GM18508 (cell line): ENCODE results near the gene ABCA13.

Experiments used
- ATAC-seq: cut with Tn5 transposase; IDR thresholded peaks from one replicate; pipeline ENCODE4 v1.9.1; 2021; ENCODE audit warnings: moderate number of reproducible peaks; ENCODE audit not compliant: insufficient read depth, unreplicated experiment

The ABCA13 gene

DNA sequence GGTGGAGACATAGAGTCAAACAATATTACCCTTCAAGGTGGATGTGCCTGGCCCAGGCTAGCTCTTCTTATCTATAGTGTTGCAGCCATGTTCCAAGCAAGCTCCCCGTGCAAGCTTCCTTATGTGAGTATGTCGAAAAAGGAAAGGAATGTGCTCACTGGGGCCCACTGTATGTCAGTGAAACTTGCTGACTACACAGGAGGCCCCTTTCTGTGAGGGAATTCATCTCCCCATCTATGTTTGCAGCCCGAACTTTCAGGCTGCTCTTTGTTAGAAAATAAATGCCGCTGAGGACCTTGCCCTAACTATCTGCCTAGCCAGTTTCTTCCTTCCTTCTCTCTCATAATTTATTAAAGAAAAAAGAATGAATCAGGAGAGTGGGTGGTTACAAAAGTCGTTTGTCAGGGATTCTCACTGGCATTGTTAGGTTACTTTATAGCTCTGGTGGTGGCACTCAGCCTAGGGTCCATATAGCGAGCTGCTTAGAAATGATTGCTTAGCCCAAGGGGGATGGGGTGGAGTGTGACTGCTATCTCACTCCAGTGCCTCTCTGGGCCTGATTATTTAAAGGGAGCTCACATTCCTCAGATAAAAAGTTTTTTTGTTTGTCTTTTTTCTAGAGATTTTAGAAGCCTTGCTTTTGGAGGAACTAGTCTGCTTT, 302.1 kb downstream of the ABCA13 start:
- ATAC-seq: no peak

DNA sequence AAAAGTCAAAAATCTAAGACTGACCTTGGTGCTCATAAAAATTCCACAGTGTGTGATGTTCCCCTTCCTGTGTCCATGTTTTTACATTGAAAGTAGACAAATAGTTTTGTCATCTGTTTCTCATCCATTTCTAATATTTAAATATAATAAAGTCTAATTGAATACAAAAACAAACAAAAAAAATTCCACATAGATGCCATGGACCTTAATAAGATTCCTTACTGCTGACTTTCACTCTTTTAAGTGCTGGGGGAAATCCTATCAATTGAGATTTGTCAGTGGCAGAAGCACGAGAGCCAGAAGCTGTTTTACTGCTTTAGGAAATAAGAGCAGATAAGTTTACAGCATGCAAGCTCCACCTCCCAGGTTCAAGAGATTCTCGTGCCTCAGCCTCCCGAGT, 310.0 kb downstream of the ABCA13 start:
- ATAC-seq: no peak

DNA sequence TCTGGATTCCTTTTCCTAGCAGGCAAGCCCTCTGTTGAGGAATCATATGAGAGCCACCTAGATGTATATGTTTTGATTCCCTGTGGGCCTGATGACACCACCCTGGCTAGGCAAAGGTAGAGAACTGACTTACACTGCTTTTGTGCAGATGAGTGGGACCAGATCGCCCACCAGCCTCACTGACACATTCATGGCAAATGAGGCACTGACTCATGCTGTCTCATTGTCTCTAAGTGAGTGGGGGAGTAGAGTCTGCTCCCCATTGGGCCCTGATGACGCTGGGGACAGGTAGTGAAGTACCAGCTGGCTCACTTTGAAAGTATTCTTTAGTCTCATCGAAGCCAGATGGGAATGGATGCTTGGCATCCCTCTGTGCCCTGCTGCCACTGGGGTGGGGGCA, 326.3 kb downstream of the ABCA13 start:
- no peak for ATAC-seq

DNA sequence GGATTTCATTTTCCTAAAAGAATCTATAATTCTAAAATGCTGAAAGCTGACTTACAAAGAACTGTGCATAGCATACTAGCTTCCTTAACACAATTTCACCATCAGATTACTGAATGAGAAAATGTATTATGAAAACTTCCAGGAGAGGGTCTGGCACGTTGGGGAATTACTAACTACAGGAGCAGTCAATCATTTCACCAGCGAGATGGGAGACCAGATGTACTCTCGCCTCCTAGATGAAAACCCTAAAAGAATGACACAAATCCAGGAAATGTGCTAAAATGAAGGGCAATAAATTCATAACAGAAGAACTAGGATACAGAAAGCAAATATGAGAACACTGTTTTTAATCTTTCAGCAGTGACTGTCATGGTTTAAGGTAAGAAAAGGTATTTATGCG, 330.8 kb downstream of the ABCA13 start:
- ATAC-seq: no peak

DNA sequence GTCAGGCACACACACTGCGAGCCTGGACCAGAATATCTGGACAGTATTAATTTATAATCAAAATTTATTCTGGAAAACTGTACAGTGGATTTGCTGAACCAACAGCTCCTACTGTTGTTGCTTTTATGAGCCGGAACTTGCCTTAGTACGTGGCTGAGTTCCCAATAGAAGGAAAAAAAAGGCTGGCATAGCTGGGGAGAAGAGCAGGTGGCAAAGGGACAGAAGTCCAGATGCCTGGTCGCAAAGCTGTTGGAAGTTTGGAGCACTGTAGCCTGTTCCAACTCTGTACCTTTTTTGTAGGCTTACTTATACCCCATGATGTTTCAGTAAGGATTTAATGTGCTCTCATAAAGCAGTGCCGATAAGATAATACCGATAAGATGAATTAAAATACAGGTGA, 333.8 kb downstream of the ABCA13 start:
- no peak for ATAC-seq

DNA sequence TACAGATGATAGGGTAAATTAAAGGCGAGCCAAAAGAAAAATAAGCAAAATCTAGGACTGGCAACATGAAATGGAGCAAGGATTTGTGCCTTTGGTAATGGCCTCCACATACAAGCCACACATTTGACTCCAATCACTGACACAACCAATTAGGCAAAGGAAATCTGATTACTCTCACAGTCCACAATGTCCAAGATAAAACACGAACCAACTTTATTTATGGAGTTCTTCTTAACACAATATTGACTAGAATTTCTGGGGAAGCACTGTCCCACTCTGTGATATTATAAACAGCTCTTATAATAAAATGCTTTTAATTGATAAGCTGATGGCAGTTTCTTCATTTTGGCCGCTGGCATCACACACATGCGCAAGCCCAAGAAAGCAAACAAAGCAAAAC, 334.2 kb downstream of the ABCA13 start:
- ATAC-seq: no peak

DNA sequence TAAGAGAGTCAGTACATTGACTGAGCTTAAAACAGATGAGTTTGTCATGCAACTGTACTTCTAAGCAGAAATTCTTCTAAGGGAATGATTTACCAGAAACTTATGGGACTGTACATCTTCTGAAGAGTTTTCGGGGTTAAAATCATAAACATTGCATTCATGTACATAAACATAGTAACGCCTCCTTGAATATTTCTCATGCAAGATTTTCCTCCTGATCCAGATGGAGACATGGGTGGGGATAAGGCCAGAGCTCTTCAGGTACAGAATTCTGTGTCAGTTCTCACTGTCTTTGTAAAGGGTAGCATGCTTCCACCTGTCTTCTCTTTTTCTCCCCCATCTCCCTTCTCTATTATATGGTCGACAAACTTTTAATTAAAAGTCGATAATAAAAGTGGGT, 335.3 kb downstream of the ABCA13 start:
- ATAC-seq: no peak

DNA sequence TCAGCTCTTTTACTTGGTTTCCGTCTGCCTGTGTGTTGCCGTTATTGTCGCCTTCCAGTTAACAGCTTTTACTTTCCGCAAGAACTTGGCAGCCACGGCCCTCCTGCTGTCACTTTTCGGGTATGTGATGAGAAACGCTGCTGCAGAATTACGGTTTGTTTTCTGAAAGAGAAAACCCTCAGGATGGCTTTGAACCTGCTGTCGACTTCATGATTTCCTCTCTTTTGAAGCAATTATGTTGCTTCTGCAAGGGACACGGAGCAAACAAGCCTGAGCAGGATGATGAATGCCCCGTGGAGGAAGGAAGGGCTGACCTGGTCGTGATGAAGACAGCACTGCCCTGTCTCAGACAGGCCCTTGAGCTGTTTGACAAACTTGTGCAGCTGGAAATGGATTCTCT, 339.8 kb downstream of the ABCA13 start:
- ATAC-seq: no peak

DNA sequence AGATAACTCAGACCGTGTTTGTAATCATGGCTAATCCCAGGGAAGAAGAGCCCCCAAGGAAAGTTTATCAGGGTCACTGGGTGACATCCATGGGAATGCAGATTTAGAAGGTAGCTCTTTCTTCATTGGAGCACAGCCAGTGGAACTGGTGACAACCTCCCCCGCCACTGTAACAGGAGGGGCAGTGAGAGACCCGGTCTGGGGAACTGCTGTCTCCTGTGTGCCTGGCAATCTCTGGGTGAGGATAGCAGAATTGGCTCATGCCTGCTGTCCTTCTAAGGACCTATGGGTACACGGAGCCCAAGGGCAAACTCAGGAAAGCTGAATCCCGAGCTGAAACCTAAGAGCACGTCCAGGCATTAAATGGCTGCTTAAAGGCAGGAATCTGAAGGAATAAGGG, 341.6 kb downstream of the ABCA13 start:
- no peak for ATAC-seq

DNA sequence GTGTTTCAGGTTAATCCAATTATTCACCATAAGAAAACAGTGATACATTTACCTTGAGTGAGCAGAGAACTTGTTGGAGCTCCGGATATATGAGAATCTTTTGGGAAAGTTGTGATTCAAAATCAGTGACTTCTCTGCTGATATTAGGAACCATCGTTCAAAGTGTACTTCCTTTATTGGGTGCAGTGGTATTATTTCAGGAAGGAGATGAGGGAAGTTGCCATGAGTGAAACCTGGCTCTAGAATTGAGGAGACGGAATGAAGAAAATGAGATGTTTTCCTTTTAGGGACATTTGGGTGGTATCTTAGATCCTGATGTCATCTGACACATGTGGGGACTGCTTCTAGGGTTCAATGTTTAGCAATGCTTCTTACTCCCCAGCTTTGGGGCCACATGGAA, 343.9 kb downstream of the ABCA13 start:
- ATAC-seq: no peak

DNA sequence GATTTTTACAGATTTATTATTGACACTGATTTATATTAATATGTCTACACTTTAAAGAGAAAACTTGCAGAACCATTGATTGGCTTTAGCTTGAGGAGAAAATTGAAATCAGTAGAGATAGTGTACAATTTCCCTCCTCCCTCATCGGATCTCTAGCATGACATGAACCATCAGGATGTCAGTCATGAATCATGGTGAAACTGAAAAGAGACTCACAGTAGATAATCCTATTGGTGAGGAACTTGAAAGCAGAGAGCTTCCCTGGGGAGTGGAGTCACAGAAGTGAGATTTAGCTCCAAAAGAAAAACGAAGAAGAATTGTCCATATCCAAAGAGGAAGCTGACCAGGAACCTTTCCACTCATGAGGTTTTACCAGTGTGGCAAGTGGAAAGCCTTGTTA, 346.8 kb downstream of the ABCA13 start:
- no peak for ATAC-seq

DNA sequence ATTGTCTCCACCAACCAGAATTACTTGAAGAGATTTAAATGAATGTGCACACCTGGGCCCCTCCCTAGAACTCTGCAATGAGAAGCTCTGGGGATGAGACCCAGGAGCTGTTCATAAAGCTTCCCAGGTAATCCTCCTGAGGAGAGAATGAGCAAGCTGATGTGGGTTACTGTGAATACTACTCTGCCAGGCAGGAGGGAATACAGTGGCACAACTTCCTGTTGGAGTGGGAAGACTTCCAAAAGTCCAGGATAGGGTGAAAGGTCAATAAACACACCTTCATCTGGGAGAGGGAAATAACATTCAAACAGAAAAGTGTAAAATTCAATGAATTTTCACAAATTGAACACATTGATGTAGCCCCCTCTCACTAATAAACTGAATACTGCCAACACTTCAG, 351.4 kb downstream of the ABCA13 start:
- ATAC-seq: no peak

DNA sequence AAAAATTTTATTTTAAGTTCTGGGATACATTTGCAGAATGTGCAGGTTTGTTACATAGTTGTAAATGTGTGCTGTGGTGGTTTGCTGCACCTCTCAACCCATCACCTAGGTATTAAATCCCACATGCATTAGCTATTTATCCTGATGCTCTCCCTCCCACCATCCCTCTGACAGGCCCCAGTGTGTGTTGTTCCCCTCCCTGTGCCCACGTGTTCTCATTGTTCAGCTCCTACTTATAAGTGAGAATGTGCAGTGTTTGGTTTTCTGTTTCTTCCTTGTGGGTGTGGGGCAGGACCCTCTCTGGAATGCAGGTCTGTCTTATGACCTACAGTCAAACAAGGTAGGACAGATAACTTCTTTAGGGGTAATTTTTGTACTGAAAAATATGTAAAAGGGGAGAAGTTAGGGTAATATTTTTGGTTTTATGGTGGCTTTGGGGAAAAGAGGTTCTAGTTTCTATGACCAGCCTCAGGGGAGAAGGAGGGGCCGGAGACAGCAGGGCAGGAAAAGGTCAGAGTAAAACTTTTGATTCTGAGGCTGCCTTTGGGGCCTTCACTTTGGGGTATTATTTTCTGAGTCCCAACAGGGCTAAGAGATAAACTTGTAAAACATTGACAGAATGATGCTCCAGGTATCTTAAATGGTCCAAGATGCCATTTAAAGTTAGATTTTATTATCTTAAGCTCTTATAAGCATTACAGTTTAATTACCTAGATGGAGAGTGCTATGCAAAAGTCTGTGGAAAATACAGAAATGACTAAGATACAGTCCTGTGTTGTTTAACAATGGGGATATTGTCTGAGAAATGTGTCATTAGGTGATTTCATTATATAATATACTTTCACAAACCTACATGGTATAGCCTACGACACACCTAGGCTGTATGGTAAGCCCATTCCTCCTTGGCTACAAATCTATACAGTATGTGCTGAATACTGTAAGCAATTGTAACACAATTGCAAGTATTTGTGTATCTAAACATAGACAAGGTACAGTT, 354.8 kb downstream of the ABCA13 start:
- no peak for ATAC-seq

DNA sequence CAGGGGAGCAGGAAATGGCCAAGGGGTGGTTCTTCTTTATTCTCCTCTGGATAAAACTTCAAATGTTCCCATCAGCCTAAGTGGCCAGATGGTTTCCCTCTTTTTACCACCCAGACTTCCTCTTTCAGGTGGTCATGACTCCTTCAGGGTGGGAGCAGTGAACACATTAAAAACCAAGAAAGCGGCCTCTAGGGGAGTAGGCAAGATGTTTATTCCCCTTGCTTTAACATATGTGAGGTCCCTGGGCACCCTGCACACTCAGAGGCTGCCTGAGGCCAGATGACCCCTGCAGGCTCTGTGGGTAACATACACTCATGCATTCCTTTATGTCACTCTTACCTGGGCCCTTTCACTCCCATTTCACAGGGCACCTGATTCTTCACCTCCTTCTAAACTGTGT, 357.4 kb downstream of the ABCA13 start:
- no peak for ATAC-seq

DNA sequence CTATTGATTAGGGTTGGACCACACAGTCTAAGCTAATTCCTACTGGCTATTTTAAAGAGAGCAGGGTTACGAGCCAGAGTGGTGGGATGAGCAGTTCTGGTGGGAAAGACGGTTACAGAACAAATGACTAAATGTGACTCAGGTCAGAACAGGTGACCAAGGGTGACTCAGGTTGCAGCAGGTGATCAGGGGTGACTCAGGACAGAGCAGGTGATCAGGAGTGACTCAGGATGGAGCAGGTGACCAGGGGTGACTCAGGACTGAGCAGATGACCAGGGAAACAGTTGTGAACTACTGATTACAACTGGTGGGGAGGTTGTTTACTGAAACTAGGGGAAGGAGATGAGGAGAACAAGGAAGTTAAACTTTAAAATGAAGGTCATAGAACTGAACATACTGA, 366.3 kb downstream of the ABCA13 start:
- ATAC-seq: no peak

DNA sequence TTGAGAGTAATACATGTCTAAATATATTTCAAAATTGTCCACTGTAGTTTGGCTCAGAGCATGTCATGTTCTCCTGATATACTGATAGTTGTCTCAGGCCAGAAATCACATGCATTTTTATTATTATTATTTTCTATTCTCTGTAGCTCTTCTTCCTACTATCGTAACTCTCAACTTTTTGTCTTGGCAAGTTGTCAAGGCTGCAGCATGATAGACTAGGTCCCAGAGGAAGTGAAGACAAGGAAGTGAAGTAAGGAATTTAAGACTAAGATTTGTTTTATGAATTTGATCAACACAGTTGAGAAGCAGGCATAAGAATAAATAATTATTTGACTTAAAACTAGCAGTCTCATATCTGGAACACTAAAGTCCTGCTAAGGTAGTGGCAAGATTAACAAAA, 369.5 kb downstream of the ABCA13 start:
- no peak for ATAC-seq

DNA sequence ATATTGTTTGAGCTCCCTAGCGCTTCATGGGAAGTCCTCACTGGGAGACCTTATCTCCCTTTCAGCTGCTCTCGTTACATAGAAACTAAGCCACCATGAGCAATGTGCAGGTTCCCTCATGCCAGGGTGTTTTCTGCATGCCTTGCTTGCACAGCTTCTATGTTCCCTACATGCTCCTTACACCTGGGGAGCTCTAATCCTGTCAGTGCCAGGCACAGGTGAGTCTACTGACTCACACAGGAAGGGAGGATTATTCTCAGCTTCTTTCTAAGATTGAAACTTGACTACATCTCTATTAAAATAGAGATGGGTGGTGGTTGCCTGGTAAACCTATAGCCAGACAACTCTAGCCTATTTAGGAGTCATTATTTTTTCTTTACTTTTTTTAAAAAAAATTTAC, 377.4 kb downstream of the ABCA13 start:
- ATAC-seq: no peak

DNA sequence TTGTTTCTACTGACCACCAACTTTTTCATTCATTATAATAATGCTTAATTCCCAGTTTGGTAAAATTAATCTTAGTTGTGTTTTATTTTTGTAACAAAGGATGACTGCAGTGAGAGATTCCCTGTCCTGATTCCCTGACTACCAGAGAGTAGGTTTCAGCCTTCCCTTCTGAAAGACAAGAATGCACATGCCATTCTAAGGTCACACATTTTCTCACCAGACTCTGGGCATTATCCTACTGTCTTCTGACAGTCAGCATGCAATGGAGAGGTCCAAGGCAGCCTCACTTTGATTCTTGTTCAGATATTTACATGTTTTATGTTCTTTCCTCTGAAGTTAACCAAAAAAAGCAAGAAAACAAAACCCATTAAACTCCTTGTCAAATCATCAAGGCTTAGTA, 380.4 kb downstream of the ABCA13 start:
- ATAC-seq: no peak

DNA sequence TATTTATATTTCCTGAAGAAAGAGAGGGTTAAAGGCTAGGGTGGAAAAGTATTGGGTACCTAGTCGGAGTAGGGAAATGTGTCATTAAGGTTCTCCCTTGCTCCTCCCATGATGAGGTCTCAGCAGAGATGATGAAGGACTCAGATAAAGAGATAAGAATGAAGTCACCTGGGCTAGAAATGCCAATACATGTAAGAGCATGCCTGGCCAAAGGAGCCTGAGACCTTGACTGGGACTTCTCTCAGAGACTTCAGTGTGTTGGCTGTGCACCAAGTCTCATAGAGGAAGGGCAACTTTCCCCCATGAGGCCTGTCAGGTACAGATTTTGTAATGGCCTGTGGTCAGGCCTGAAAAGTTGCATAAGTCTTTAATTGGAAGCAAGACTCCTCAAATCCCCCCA, 392.1 kb downstream of the ABCA13 start:
- ATAC-seq: no peak

DNA sequence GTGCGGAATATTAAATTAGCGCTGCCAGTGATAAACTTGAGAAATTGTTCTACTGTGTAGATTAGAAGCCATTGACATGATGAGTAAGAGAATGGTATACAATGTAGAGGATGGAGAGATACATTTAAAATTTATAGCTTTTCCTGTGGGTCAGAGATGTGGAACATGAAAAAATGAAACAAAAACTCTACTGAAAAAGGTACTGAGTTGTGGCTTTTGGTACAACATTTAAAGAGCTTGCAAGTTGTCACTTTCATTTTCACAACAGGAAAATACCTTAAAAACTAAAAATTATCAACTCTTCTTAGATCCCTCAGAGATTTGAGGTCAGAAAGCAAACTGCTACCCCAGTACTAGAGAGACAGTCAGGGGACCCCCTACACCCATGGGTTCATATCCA, 404.3 kb downstream of the ABCA13 start:
- no peak for ATAC-seq

DNA sequence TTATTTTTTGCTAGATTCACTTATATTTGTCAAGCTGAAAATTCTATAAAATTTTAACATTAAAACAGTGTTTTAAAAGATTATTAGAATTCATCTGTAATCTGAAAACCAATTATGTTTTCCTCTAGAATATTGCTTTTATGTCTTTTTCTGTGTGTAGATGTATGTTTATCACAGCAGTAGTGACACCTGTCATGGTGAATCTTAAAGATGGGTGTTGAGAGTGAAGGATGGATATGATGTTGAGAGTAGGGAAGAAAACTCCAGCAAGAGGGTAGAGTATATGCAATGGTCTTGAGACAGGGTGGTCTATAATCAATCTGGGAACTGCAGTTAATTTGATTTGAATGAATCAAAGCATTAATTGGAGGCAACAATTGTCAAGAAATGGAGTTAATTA, 416.2 kb downstream of the ABCA13 start:
- ATAC-seq: no peak

DNA sequence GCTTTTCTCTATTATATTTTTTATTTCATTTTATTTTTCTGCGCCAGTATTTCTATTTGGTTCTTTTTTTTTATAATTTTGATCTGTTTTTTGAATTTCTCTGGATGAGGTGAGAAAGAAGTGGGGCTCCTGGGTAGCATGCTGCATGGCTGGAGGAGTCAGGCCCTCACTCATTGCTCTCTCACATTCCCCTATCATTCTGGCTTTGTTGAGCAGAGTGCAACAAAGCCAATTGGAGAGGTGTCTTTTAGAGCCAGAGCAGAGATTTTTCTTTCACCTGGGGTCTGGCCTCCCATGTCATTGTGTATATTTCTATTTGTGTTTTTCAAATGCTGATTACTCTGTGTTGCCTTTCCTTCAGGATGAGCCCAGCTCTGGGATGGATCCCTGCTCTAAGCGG, 423.1 kb downstream of the ABCA13 start:
- ATAC-seq: no peak
